Tongue (tissue), 2 donors: ENCODE results near the gene DEF6. TPM values are rescaled to one million over a fixed set of nuclear protein-coding genes. Genes with fewer than 3 reads are reported as not detected.
"Not testable (repeated sequence)": the region's sequence is repeated elsewhere in the genome, so short reads cannot be mapped to it uniquely, and the experiment has no call there.

Experiments used
- DNase-seq: peaks from one replicate; pipeline ENCODE4 v3.0.0-alpha.2; 2015
- total RNA-seq: library from RNA; depleted of rRNA; stranded (reverse); fragments of >200 nt; gene quantifications from one replicate; pipeline ENCODE4 v1.2.3, GENCODE V29; 2014

DEF6 gene
- total RNA-seq, 1 donor from 2014 or later: 11.6 TPM

- DNase-seq: no peak
Measured at GRCh38 chr6:35311390-35312075, 13.9 kb downstream of the DEF6 start.

- DNase-seq: no peak
Measured at GRCh38 chr6:35312076-35312800, 14.6 kb downstream of the DEF6 start.

- no peak for DNase-seq
Measured at GRCh38 chr6:35312807-35313206, 15.2 kb downstream of the DEF6 start.

GRCh38 chr6:35317483-35318195 lies 20.0 kb downstream of the DEF6 start:
- peak; percentile 61 for DNase-seq

- DNase-seq: peak; percentile 93
Measured at GRCh38 chr6:35318196-35319171, 20.9 kb downstream of the DEF6 start.

- no peak for DNase-seq
Measured at GRCh38 chr6:35319346-35320030, 21.9 kb downstream of the DEF6 start.

GRCh38 chr6:35320031-35320410 lies 22.4 kb downstream of the DEF6 start:
- no peak for DNase-seq

- no peak for DNase-seq
Measured at GRCh38 chr6:35321091-35321490, 23.5 kb downstream of the DEF6 start.

GRCh38 chr6:35327349-35328027 lies 29.9 kb downstream of the DEF6 start:
- DNase-seq: peak; percentile 59

GRCh38 chr6:35328108-35328723 lies 30.6 kb downstream of the DEF6 start:
- no peak for DNase-seq

- not testable (repeated sequence) for DNase-seq
Measured at GRCh38 chr6:35328965-35329364, 31.3 kb downstream of the DEF6 start.

GRCh38 chr6:35330541-35331119 lies 33.0 kb downstream of the DEF6 start:
- DNase-seq: no peak

GRCh38 chr6:35332074-35332887 lies 34.7 kb downstream of the DEF6 start:
- not testable (repeated sequence) for DNase-seq

GRCh38 chr6:35341557-35341956 lies 43.9 kb downstream of the DEF6 start:
- DNase-seq: no peak

GRCh38 chr6:35342258-35343091 lies 44.9 kb downstream of the DEF6 start, which contains the start of gene PPARD:
Gene PPARD (plus strand): TSS chr6:35342558. CDS start chr6:35411088, 68,530 bp downstream.
- peak; percentile 99 for DNase-seq

- peak; percentile 21 for DNase-seq
Measured at GRCh38 chr6:35343092-35343834, 45.6 kb downstream of the DEF6 start.
